ENCODE data around the gene AMTN.

AMTN gene

GRCh38 chr4:70564033-70564432, 45.7 kb downstream of the AMTN start:
- DNase-seq, result no peak

DNA sequence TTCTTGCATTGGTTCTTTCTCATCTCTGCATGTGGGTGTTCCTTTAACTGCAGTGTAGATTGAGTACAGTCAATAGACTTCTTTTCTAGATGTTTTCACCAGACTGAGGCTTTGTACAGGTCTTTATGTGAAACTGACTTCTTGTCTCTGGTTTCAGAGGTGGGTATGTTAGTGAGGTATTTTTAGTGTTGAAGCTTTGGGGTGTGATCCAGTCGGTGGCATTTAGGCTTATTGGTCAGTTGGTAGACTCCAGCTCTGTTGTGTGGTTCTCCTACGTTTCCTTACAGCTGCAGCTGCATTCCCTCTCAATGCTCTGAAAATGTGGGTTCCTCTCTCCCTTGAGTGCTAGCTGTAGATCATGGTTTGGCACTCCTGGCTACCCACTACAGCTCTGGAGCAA, 52.4 kb downstream of the AMTN start:
- DNase-seq, result no peak

DNA sequence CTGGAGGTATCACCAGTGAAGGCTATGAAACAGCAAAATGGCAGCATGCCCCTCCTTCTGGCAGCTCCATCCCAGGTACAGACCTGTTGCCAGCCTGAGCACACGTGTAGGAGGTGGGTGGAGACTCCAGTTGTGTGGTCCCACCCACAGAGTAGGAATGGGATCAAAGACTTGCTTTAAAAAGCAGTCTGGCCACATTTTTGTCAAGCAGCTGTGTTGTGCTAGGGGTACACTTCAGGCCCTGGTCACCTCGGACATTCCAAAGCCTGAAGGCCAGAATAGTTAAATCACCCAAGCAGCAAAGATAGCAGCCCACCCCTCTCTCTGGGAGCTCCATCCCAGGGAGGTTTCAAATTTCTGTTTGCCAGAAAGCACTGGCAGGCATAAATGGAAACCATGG, 53.4 kb downstream of the AMTN start:
- DNase-seq, result no peak

DNA sequence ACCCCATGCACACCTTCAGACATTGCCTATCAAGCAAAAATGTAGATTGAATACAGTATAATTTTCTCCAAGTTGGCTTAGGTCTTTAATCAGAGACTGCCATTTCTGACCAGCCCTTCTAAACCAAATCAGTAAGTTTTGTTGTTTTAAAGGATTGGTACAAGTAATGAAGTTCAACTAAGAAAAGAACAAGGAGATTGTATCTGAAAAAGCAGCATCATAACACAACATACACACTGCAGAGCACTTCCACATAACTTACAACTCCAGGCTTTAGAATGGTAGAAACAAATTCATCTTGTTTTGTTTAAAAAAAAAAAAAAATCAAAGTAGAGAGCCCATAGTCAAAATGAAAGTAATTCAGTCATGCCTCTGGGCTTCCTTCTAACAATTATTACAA, 57.6 kb downstream of the AMTN start:
- no peak for DNase-seq

DNA sequence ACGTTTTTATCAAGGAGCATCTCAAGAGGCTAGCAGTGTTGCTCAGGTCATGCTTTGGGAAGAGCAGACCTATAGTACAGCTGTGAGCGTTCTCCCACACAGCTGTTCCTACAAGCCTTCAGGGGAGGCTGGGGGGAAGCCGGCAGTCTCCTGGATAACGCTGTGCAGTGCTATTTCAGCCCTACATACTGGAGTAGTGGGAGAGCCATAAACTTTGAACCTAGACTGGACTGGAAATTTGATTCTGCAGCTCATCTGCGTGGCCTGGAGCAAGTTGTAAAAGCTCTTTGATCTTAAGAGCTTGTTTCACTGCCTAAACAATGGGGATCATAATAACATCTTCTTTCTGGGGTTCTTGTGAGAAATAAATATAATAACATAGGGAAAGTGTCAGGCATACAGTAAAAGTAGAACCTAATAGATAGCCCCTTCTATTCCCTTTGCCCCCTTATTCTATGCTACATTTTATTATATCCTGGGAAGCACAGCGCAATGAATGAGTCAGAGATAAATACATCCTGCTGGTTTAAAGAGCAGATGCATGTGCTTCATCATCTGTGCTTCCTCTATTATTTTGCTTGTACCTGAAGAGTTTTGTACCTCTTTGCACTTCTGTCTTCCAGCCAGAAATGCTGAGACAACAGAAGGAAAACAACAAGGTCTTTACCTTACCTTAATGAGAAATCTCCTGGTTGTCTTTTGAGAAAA, 59.0 kb downstream of the AMTN start:
- DNase-seq, result no peak

- no peak for DNase-seq
These were observed 63.6 kb downstream of the AMTN start for GRCh38 chr4:70581980-70582379.
